ENCODE data around the gene PMVK.

Gene PMVK

GRCh38 chr1:154970631-154971340 lies 34.3 kb upstream of the PMVK start, which contains the start of gene SHC1:
Gene SHC1 (minus strand): TSS chr1:154970747. CDS start chr1:154970526, 221 bp downstream.
- Mint-ChIP-seq H3K36me3 (peaks cover 2% of the 10 kb centered on the region), H3K4me3 (peak within 1 kb of the TSS; percentile 4), H3K4me1 (ENCODE audit: low read depth) (peaks cover 29% of the 10 kb centered on the region), H3K27ac (peak within 1 kb of the TSS; percentile 58), H3K9me3 (ENCODE audit: low read depth) (no peaks in the 10 kb centered on the region), H3K27me3 (no peaks in the 10 kb centered on the region)

- peaks cover 29% of the 10 kb centered on the region for H3K4me1 Mint-ChIP-seq (ENCODE audit: low read depth)
- peaks cover 2% of the 10 kb centered on the region for H3K36me3 Mint-ChIP-seq
- H3K27ac Mint-ChIP-seq, result peak overlapping the region; percentile 54
- no peaks in the 10 kb centered on the region for H3K9me3 Mint-ChIP-seq (ENCODE audit: low read depth)
- H3K27me3 Mint-ChIP-seq, result no peaks in the 10 kb centered on the region
- H3K4me3 Mint-ChIP-seq, result no peak overlapping the region
These were observed 33.4 kb upstream of the PMVK start for GRCh38 chr1:154969860-154970452.

- Mint-ChIP-seq H3K36me3 (peaks cover 2% of the 10 kb centered on the region), H3K9me3 (ENCODE audit: low read depth) (no peaks in the 10 kb centered on the region), H3K27me3 (no peaks in the 10 kb centered on the region), H3K4me1 (ENCODE audit: low read depth) (peaks cover 32% of the 10 kb centered on the region), H3K4me3 (no peak overlapping the region), H3K27ac (peak overlapping the region; percentile 54)
These were observed 32.7 kb upstream of the PMVK start for GRCh38 chr1:154969246-154969645.

GRCh38 chr1:154968731-154969130 lies 32.2 kb upstream of the PMVK start:
- H3K9me3 Mint-ChIP-seq (ENCODE audit: low read depth), result no peaks in the 10 kb centered on the region
- peak overlapping the region; percentile 54 for H3K27ac Mint-ChIP-seq
- no peaks in the 10 kb centered on the region for H3K27me3 Mint-ChIP-seq
- peaks cover 34% of the 10 kb centered on the region for H3K4me1 Mint-ChIP-seq (ENCODE audit: low read depth)
- H3K36me3 Mint-ChIP-seq, result peaks cover 2% of the 10 kb centered on the region
- no peak overlapping the region for H3K4me3 Mint-ChIP-seq

GRCh38 chr1:154967331-154967950 lies 30.9 kb upstream of the PMVK start:
- Mint-ChIP-seq H3K27ac (no peak overlapping the region), H3K9me3 (ENCODE audit: low read depth) (no peaks in the 10 kb centered on the region), H3K4me3 (no peak overlapping the region), H3K4me1 (ENCODE audit: low read depth) (peaks cover 36% of the 10 kb centered on the region), H3K36me3 (peaks cover 2% of the 10 kb centered on the region), H3K27me3 (no peaks in the 10 kb centered on the region)

- no peaks in the 10 kb centered on the region for H3K36me3 Mint-ChIP-seq
- no peaks in the 10 kb centered on the region for H3K9me3 Mint-ChIP-seq (ENCODE audit: low read depth)
- H3K27ac Mint-ChIP-seq, result no peak overlapping the region
- peaks cover 29% of the 10 kb centered on the region for H3K4me1 Mint-ChIP-seq (ENCODE audit: low read depth)
- no peaks in the 10 kb centered on the region for H3K27me3 Mint-ChIP-seq
- no peak overlapping the region for H3K4me3 Mint-ChIP-seq
These were observed 29.6 kb upstream of the PMVK start for GRCh38 chr1:154966111-154966510.

- H3K9me3 Mint-ChIP-seq (ENCODE audit: low read depth), result no peaks in the 10 kb centered on the region
- H3K27ac Mint-ChIP-seq, result no peak overlapping the region
- no peaks in the 10 kb centered on the region for H3K27me3 Mint-ChIP-seq
- H3K4me3 Mint-ChIP-seq, result no peak overlapping the region
- peaks cover 28% of the 10 kb centered on the region for H3K4me1 Mint-ChIP-seq (ENCODE audit: low read depth)
- H3K36me3 Mint-ChIP-seq, result no peaks in the 10 kb centered on the region
These were observed 27.8 kb upstream of the PMVK start for GRCh38 chr1:154964359-154964758.

- peak overlapping the region; percentile 61 for H3K27ac Mint-ChIP-seq
- peaks cover 25% of the 10 kb centered on the region for H3K4me1 Mint-ChIP-seq (ENCODE audit: low read depth)
- H3K9me3 Mint-ChIP-seq (ENCODE audit: low read depth), result no peaks in the 10 kb centered on the region
- H3K27me3 Mint-ChIP-seq, result no peaks in the 10 kb centered on the region
- peak overlapping the region; percentile 21 for H3K4me3 Mint-ChIP-seq
- H3K36me3 Mint-ChIP-seq, result no peaks in the 10 kb centered on the region
These were observed 27.1 kb upstream of the PMVK start for GRCh38 chr1:154963643-154964042.

GRCh38 chr1:154962795-154963330 lies 26.3 kb upstream of the PMVK start:
- Mint-ChIP-seq H3K36me3 (no peaks in the 10 kb centered on the region), H3K9me3 (ENCODE audit: low read depth) (no peaks in the 10 kb centered on the region), H3K4me3 (peak overlapping the region; percentile 91), H3K27me3 (no peaks in the 10 kb centered on the region), H3K27ac (peak overlapping the region; percentile 92), H3K4me1 (ENCODE audit: low read depth) (peaks cover 27% of the 10 kb centered on the region)

- Mint-ChIP-seq H3K27me3 (no peaks in the 10 kb centered on the region), H3K4me3 (peak overlapping the region; percentile 91), H3K27ac (peak overlapping the region; percentile 92), H3K4me1 (ENCODE audit: low read depth) (peaks cover 28% of the 10 kb centered on the region), H3K36me3 (no peaks in the 10 kb centered on the region), H3K9me3 (ENCODE audit: low read depth) (no peaks in the 10 kb centered on the region)
These were observed 25.7 kb upstream of the PMVK start for GRCh38 chr1:154962156-154962749.

- Mint-ChIP-seq H3K4me1 (ENCODE audit: low read depth) (peaks cover 36% of the 10 kb centered on the region), H3K27me3 (no peaks in the 10 kb centered on the region), H3K9me3 (ENCODE audit: low read depth) (no peaks in the 10 kb centered on the region), H3K4me3 (peak within 1 kb of the TSS; percentile 97), H3K36me3 (no peaks in the 10 kb centered on the region), H3K27ac (peak within 1 kb of the TSS; percentile 92)
These were observed 25.0 kb upstream of the PMVK start, which contains the start of gene PYGO2 for GRCh38 chr1:154961207-154962155. Gene PYGO2 (minus strand): TSS chr1:154961782. CDS start chr1:154961576, 206 bp downstream.

- Mint-ChIP-seq H3K4me3 (peak overlapping the region; percentile 97), H3K9me3 (ENCODE audit: low read depth) (no peaks in the 10 kb centered on the region), H3K4me1 (ENCODE audit: low read depth) (peaks cover 45% of the 10 kb centered on the region), H3K27me3 (no peaks in the 10 kb centered on the region), H3K36me3 (no peaks in the 10 kb centered on the region), H3K27ac (peak overlapping the region; percentile 92)
These were observed 24.1 kb upstream of the PMVK start for GRCh38 chr1:154960446-154961136.

- Mint-ChIP-seq H3K36me3 (no peaks in the 10 kb centered on the region), H3K27me3 (no peaks in the 10 kb centered on the region), H3K4me3 (peak overlapping the region; percentile 35), H3K27ac (peak overlapping the region; percentile 64), H3K9me3 (ENCODE audit: low read depth) (no peaks in the 10 kb centered on the region), H3K4me1 (ENCODE audit: low read depth) (peaks cover 53% of the 10 kb centered on the region)
These were observed 22.9 kb upstream of the PMVK start for GRCh38 chr1:154959426-154959780.

All from activated naive CD8-positive, alpha-beta T cell (primary cell).